ENCODE measurements around the gene EPC2.

- TF ChIP-seq CTCF (conservative IDR thresholded peaks at IDR 0.05; ENCODE audit: low read length) (no peak), EZH2phosphoT487 (IDR thresholded peaks at IDR 0.05; ENCODE audit: borderline replicate concordance) (no peak)
Observed at GRCh38 chr2:148696985-148697384, 52.4 kb downstream of the EPC2 start.
